GM19468 (cell line): ENCODE measurements around the gene METTL26.
A peak's percentile ranks its signal among the peaks of the same experiment; 100 is the strongest.

Experiments
- ATAC-seq: cut with Tn5 transposase; IDR thresholded peaks from one replicate; pipeline ENCODE4 v1.9.1; 2021; ENCODE audit warnings: mild to moderate bottlenecking, moderate library complexity, moderate number of reproducible peaks; ENCODE audit not compliant: unreplicated experiment; ENCODE audit errors: extremely low read depth

Gene METTL26

GRCh38 chr16:660459-661183, 24.5 kb upstream of the METTL26 start:
- ATAC-seq = peak; percentile 54

DNA sequence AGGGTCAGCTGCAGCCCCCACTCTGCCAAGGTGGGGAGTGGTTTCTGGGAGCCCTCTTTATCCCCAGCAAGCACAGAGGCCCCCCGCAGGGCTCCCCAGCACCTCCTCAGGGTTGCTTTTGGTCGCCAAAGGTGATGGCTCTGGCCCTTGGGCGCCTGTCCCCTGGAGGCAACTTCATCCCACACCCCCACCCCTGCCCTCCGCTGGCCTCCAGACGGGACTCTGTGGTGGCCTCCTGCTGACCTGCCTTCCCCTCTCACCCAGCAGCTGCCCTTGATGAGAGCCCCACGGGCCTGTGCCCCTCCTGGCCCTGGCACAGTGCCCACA, 24.0 kb upstream of the METTL26 start:
- no peak for ATAC-seq

DNA sequence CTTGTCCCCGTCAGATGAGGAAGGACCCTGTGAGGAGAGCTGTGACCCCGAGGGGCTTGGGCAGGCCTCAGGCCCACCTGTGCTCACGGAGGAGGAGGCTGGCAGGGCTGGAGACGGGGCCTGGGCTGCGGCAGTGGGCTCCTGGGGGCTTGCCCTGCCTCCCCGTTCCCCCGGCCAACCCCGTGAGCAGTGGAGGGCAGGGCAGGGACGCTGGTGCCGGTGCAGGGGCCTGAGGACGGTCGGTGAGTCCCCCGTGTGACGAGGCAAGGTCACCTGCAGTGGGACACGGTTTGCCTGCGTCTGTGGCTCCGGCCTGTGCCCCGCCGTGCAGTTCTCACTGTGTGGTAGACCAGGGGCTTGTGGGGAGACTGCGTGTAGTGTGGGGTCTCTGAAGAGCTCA, 23.5 kb upstream of the METTL26 start:
- no peak for ATAC-seq

GRCh38 chr16:658679-659571, 22.8 kb upstream of the METTL26 start:
- no peak for ATAC-seq

DNA sequence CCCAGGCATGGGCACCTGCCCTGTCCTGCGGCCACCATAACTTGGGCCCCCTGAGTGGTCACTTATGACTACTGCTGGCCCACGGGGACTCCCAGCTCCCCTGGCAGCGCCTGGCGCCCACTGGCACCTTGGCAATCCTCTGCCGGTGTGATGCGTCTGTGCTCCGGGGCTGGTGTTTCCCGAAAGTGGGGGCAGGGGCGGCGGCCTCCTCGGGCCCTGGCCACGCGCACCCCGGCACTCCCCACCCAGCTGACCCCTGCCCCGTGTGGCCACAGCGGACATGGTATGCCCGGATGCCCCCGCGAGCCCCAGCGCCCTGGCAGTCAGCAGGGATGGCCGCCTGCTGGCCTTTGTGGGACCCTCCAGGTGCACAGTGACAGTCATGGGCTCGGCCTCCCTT, 21.4 kb upstream of the METTL26 start:
- no peak for ATAC-seq

DNA sequence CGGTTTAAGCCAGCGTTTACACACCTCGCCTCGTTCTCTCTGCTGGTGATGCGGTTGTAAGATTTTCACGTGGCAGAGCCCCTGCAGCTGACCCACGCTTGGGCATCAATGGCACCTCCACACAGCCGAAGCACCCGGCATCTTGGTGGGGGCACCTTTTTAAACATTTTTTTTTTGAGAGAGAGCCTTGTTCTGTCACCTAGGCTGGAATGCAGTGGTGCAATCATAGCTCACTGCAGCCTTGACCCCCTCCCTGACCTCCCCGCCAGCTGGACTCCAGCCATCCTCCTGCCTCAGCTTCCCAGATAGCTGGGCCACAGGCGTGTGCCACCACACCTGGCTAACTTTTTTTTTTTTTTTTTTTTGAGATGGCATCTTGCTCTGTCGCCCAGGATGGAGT, 17.9 kb upstream of the METTL26 start:
- no peak for ATAC-seq

DNA sequence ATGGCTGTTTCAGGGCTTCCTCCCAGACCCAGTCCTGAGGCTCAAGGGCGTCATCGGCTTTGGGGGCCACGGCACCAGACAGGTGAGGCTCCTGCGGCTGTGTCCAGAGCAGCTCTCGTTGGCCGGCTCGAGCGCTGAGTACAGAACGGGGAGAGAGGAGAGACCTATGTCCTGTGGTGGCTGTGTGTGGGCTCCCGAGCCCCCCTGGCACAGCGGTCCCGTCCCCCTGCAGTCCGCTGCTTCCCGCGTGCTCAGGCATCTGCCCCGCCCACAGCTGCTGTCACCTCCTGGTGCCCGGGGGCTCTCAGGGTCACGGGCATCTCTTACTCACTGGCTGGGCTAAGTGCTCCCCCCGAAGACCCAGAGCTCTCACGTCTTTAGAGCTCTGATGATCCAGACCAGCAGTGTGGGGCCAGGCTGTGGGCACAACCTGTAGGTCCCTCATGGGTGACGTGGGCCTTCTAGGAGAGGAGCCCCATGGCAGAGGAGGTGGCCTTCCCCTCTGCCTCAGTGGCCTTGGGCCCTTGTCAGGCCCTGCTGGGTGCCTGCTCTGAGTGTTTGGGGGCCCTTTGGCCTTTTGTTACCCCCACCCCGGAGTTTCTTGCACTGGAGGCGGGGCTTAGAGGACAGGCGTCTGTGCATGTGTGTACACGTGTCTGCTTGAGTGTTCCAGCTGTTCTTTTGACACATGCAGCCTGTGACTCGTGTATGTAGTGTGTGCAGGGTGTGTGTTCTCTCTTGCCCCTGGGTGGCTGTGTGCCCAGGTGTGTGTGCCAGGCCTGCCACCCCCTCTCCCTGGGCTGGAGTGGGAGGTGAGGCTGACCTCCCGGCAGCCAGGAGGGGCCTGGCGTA, 16.6 kb upstream of the METTL26 start:
- ATAC-seq = no peak

DNA sequence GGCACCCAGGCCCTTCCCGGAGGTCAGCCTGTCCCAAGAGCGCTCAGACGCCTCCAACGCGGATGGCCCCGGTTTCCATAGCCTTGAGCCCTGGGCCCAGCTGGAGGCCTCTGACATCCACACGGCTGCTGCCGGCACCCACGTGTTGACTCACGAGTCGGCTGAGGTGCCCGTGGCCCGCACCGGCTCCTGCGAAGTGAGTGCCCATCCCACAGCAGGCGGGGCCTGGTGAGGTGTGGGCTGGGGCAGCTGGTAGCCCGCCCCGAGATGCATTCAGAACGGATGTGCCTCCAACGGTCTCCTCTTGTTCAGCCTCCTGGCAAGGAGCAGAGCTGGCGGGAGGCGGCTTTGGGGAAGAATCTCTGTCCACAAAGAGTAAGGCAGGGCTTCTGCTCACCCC, 15.7 kb upstream of the METTL26 start:
- no peak for ATAC-seq

GRCh38 chr16:649631-650030, 13.5 kb upstream of the METTL26 start:
- no peak for ATAC-seq

GRCh38 chr16:648781-649589, 12.9 kb upstream of the METTL26 start, which contains the start of gene WDR90:
Gene WDR90, plus strand, starts transcription at chr16:649365. Its CDS starts 52 bp downstream, at chr16:649417.
- ATAC-seq = peak; percentile 69

GRCh38 chr16:648071-648780, 12.1 kb upstream of the METTL26 start:
- ATAC-seq = no peak

DNA sequence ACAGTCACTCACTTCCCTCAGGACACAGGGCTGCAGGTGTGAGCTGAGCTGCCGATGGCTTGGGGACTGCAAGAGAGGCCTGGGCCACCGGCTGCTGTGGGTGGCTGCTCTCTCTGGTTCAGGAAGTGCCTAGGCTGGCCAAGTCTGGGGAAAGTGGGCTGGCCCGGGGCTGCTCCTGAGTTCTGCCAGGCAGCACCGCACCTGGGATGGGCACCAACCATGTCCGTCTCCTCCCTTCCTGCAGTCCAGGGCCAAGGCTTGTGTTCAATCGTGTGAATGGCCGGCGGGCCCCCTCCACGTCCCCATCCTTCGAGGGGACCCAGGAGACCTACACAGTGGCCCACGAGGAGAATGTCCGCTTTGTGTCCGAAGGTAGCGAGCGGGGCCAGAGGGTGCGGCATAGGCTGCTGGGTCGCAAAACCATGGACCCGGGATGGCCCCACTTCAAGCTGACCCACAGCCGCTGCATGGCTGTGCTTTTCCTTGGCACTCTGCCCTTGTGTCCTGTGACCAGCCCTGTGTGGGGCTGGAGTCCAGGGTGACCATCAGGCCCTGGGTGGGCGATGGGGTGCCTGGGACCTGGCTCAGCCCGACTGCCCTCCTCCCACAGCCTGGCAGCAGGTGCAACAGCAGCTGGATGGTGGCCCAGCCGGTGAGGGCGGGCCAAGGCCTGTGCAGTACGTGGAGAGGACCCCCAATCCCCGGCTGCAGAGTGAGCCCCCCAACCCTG, 11.2 kb upstream of the METTL26 start:
- ATAC-seq = no peak

GRCh38 chr16:646679-647172, 10.6 kb upstream of the METTL26 start:
- no peak for ATAC-seq

DNA sequence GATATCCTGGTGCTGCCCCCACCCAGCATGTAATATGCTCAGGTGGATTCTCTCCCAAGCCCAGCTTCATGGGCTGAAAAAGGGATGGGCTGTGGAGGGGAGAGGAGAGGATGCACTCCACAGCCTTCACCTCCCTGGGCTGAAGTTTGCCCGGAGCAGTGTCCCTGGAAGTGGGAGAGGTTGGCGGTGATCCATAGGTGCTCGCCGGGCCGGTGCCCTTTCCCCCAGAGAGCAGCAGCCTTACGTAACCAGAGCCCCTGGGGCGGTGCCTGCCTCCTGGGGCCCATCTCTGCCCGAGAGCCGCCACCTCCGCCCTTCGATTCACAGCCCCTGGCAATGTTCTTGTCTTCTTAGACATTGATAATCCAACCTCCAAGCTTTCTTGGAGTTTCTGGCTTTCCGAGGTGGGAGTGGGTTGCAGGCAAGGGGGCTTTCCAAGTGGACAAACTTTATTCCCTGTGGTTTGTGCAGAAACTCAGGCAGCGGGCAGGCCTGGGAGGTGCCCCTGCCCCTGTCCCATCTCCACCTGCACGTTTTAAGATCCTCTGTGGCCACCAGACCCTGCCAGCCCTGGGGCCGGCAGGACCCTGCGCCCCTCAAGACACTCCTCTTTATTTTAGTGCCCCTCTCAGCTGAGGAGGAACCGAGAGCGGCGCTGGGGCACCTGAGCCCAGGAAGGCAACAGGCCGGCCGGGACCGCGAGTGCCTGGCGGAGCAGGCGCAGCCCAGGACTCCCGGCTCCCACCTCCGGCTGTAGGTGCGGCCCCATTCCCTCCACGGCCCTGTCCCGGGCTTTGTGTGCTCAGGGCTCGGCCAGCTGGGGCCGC, 10.0 kb upstream of the METTL26 start:
- ATAC-seq = no peak

GRCh38 chr16:644556-644955, 8.5 kb upstream of the METTL26 start:
- ATAC-seq = no peak

GRCh38 chr16:643050-643368, 6.9 kb upstream of the METTL26 start:
- no peak for ATAC-seq

GRCh38 chr16:642189-643049, 6.3 kb upstream of the METTL26 start:
- ATAC-seq = peak; percentile 1
